Measurements from ENCODE around the gene EME2.

EME2 gene

DNA sequence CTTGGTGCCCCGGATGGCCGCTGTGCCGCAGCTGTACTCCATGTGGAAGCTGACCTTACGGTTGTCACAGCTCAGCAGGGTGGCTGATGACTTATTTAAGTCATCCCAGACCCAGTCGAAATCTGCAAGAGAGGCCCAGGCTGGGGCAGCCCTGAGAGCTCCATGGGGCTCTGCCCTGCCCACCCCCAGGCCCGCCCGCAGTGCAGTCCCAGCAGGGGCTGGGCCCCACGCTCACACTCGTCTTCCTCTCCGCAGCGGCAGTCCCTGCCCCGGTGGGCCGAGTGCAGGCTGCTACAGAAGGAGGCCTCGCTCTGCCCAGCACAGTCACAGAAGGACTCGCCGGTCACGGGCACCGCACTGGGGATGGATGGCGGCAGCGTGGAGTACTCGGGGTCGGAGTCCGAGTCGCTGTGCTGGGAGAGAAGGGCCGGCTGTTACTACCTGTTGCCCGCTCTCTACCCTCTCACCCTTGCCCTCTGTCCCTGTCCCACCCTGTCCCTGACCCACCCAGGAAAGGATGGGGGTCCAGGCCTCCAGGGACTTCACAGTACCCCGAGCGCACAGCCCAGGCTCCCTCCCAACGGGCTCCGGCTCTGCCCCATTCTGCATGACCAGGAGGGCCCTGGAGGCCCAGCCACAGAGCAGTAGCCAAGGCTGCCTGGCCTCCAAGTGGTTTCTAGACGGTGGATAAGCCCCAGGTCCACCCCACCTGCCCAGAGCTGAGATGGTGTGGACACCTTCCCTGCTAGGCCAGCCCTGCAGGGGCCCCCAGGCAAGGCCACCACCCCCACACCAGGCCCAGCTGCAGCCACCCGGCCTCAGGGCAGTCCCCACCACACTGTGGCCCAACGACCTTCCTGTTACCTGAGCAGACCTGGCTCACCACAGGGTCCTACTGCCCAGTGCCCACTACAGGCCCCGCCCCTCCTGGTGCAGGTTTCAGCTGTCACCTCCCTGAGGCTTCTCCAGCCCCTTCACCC lies 5.9 kb downstream of the EME2 start:
- DNase-seq (ENCODE audit: low read depth): peak; percentile 7

DNA sequence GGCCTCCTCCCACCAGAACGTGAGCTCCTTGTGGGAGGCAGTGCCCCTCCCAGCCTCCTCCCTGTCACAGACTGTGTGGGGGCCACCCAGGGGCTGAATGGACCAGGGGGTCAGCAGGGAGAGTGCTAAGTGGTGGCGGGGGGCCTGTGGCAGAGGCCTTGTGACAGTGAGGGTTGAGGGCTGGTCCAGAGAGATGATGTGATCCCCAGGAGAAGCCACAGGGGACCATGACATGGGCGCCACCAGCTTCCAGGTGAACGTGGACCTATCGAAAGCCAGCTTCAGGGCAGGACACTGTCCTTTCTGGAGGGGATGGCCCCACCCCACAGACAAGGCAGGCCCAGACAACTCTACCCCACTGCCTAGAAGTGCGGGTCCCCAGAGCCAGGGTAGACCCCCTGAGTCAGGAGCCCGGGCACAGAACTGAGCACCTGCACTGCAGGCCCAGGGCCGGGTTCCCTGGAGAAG lies 6.7 kb downstream of the EME2 start:
- DNase-seq (ENCODE audit: low read depth): no peak

DNA sequence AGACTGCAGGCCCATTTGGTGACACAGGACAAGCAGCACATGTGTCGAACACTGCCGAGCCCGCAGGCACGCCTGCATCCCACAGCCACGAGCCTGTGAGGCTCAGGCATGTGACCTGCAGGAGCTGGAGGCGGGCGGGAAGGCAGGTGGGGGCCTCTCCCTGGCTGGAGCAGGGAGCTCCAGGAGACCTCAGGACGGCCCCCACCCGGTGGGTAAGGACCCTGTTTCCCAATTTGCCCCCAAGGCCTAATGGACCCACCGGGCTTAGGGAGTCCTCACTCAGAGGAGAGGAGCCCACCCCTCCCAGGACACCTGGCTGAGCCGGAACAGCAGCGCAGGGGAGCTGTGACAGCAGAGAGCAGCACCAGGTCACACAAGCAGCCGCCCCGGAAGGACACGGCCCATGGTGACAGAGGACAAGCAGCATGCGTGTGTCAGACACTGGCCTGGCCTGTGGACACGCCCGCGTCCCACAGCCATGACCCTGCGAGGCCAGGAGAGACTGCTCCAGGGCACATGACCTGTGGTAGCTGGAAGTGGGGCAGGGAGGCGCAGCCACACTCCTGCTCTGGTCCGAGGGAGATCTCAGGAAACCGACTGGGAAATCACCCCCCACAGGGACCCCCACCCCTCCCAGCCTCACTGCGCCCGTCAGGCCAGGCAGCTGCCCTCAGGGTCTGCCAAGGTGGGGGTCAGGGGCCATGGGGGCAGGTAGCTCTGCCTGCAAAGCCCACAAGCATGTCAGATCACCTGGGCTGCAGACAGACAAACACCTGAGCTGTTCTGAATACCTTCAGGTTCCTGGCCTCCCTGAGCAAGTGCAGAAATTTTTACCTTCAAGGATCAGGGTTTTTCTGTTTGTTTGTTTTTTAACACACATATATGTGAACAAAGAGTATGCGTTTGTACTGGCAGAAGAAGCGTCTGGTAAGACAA lies 7.4 kb downstream of the EME2 start:
- DNase-seq (ENCODE audit: low read depth): no peak

DNA sequence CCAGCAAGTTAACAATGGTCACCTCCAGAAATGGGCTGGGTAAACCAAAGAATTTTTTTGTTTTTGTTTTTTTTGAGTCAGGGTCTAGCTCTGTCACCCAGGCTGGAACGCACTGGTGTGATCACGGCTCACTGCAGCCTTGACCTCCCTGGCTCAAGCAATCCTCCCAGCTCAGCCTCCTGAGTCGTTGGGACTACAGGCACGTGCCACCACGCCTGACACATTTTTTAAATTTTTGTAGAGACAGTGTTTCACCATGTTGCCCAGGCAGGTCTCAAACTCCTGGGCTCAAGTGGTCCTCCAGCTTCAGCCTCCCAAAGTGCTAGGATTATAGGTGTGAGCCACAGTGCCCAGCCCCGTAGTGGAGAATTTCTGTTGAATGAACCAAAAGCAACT lies 8.1 kb downstream of the EME2 start:
- DNase-seq (ENCODE audit: low read depth): no peak

DNA sequence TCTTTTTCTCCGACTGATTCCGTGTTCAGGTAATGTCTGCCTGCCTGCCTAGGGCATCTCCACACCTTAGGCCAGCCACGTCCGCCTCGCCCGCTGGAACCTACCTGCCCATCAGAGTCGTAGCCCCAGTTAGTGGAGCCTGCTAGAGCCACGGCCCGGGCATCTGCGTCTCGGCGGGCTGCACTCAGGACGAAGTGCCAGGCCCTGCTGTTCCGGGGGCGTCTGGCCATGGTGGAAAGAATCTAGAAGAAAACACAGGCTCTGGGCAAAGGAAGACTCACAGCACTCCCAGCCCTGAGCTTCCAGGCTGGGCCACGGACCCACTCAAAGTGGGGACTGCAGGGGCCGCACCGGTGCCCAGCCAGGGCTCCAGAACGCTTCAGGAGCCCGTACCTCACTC lies 8.6 kb downstream of the EME2 start:
- no peak for DNase-seq (ENCODE audit: low read depth)

DNA sequence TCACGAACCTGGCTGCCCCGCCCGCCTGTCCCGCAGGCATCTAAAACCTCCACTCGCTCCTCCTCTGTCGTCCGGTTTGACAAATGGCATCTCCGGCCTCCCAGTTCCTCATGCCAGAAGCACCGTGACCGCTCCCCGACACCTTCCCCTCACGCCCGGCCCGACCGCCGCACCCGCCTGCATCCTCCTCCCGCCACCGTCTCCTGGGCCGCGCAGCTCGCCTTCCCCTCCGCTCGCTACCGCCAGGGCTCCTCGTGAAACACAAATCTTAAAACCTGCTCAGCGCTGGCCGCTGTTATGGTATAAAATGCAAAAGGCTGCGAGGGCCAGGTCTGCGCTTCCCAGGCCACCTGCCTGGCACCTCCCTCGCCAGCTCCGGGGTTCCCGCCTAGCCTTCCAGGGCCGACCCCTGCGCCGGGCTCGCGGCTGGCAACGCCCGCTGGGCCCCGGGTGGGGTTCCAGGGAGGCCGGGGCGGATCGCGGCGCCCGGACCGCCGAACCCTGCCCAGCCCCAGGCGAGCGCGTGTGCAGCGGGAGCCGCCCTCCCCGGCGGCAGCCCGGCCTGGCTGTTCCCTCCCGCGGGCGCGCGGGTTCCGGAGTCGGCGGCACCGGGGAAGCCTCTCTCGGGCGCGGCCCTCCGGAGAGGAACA lies 9.3 kb downstream of the EME2 start:
- peak; percentile 42 for DNase-seq (ENCODE audit: low read depth)

DNA sequence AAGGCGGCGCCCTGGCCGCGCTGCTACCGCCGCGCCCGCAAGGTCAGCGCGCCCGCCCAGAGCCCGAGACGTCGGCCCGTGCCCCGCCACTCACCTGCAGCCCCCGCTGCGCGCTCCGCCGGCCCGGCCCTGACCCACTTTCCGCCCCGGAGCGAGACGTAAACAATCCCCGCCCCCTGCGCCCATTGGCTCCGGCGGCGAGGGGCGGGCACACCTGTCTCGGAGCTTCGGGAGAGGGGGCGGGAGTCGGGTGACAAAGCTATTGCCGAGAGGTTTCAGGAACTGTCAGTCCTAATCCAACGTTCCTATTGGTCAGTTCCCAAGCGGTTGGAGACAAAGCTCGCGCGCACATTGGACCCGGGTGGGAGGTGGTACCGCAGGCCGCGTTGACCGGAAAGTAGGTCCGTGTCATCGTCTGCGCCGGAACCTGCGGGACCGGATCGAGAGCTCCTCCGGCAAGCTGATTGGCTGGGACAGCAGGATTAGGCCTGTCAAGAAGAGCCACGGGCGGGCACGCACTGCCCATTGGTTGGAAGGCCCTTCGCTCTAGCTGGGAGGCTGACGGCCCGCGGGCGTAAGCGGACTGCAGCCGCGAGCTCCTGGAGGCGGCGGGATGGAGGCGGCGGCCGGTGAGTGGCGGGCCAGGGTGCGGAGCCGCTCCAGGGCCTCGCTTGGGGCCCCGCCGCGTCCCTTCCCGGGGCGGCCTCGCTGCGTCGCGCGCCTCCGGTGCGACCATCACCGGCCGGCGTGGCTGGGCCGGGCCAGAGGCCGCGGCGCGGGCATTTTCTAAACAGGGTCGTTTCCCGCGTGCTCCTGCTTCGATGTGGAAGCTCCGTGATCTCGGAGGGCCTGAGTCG lies 10.0 kb downstream of the EME2 start, which contains the start of the genes NUBP2 and SPSB3:
NUBP2 (plus strand) TSS at position 553 of the 857 bp plus-strand sequence; CDS start at position 614, 61 bp downstream.
SPSB3 (minus strand) TSS at position 164 of the 857 bp plus-strand sequence. CDS start 1,088 bp downstream, outside the sequence.
- DNase-seq (ENCODE audit: low read depth): peak; percentile 100

DNA sequence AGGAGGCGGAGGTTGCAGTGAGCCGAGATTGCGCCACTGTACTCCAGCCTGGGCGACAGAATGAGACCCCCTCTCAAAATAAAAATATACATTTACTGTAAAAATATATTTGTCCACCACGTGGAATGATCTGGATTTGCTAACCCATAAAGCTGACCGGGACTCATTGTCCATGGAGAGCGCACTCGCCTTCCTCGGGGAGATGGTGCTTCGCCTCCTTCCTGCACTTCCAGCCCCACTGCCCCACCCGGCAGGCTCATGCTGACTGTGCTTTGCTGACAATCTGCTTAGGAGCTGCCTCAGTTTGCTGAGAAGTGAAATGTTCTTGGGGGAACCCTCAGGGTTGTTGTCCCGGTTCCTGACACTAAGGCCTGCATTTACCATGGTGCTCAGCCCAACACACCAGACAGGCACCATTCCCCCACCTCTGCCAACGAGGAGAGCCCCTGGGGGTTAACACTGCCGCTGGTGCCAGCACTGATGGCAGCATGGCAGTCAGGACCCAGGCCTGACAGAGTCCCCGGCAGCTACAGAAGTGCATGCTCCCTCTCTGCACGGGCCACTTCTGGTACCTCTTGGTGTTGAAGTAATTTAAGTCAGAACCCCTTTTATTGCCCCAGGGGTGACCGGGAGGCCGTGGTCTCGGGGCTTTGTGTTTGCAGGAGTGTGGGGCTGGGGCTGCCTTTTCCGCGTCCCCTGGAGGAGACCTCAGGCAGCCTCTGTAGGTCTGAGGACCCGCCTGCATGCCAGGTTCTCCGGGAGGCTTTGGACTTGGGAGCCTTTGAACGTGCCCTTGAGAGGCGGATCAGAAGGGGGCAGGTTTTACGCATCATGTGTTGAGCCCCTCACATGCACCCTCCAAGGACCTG lies 12.6 kb downstream of the EME2 start:
- DNase-seq (ENCODE audit: low read depth): no peak

DNA sequence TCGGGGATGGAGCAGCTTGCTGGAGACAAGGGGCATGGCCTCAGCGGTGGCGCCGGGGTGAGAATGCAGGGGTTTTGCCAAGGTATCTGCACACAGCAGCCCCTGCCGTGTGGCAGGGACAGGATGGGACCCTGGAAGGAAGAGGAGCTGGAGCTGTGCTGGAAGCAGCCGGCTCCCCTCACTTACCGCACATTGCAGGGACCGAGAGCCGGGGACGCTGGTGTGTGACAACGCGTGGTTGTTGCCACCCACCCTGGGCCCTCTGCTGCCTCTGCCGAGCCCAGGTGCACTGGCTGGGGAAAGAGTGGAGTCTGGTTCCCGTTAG lies 13.2 kb downstream of the EME2 start:
- no peak for DNase-seq (ENCODE audit: low read depth)

DNA sequence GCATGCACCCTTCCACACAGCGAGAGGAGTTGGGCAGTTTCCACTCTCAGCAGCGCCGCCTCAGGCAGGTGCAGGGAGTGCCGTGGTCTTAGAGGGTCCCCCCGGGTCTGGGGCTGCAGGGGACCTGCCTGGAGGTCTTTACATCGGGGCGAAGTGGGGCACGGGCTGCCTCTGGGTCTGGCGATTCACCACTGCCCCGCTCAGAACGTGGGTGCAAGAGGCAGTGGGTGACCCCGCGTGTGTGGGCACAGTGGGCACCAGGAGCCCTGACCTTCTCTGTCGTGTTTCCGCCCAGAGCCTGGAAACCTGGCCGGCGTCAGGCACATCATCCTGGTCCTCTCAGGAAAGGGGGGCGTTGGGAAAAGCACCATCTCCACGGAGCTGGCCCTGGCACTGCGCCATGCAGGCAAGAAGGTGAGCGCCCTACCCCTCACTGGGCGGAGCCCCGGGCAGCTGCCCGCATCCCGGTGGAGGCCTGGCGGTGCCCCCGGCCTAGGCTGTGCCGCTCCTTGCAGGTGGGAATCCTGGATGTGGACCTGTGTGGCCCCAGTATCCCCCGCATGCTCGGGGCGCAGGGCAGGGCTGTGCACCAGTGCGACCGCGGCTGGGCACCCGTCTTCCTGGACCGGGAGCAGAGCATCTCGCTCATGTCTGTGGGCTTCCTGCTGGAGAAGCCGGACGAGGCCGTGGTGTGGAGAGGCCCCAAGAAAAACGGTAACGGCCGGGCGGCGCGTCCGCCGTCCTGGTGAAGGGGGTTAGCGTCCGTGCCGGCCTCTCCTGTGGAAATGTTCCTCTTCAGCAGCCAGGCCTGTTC lies 13.8 kb downstream of the EME2 start:
- DNase-seq (ENCODE audit: low read depth): no peak

DNA sequence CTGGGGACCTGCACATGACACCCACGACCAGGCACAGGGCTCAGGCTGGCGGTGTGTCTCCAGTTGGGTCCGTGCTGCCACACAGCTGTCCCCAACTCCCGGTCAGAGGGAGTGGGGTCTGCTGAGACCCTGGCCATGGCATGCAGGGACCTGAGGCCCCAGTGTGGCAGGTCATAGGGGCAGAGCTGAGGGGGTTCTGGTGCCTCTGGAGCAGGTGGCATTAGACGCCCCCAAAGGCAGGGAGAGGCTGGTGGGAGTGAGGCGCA lies 14.4 kb downstream of the EME2 start:
- no peak for DNase-seq (ENCODE audit: low read depth)

DNA sequence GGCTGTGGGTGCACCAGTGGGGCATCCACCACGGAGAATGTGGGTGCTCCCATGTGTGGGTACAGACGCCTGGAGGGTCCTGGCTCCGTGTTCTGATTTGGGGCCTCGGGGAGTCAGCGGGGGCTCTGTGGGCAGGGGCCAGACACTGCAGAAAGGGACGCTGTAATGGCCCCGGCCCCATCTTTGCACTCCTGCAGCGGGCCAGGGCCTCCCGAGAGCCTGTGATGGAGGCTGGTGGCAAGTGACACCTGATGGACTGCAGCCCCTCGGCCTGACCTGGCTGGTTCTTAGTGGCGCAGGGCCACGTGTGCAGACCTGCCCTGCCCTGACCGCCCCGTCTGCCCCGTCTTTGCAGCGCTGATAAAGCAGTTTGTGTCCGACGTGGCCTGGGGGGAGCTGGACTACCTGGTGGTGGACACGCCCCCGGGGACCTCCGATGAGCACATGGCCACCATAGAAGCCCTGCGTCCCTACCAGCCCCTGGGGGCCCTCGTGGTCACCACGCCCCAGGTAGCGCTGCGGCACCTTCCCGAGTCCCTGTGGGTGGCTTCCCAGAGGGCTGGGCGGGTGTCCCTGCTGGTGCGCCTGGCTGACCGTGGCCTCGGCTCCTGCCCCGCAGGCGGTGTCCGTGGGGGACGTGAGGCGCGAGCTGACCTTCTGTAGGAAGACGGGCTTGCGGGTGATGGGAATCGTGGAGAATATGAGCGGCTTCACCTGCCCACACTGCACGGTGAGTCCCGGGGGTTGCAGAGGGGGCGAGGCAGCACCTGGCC lies 14.9 kb downstream of the EME2 start:
- DNase-seq (ENCODE audit: low read depth): no peak

DNA sequence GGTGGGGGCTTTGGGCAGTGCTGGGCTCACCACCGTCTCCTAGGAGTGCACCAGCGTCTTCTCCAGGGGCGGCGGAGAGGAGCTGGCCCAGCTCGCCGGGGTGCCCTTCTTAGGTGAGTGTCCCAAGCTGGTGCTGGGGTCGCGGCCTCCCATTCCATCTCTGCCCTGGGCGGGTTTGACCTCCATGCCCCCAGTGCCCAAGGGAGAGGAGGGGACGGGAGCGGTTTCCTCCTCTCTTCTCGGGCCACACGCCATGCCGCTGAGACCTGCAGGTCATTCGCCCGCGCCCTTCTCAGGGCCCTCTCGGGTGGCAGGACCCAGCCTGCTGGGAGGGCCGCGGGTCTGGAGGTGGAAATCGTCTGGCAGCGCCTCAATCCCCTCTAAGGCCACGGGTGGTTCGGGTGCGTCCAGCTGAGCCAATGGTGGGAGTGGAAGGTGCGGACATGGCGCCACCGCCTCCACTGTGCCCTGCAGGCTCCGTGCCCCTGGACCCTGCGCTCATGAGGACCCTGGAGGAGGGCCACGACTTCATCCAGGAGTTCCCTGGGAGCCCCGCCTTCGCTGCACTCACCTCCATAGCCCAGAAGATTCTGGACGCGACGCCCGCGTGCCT lies 15.6 kb downstream of the EME2 start:
- no peak for DNase-seq (ENCODE audit: low read depth)

DNA sequence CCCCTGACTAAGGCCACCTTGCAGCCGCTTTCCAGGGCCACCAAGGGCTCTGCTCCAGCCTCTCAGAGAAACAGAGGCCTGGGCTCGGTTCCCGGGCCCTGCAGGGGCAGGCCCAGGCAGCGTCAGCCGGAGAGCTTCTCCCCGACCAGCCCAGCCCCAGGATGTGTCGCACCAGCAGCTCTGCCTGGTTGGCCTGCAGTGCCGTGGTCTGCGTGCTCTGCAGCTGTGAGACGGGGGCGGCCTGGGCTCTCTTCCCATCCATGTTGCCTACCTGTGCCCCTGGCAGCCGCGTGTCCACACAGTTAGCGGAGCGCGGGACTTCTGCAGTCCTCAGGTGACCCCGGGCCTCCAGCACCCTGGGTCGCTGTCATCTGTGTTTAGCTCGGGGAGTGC lies 16.1 kb downstream of the EME2 start:
- no peak for DNase-seq (ENCODE audit: low read depth)

DNA sequence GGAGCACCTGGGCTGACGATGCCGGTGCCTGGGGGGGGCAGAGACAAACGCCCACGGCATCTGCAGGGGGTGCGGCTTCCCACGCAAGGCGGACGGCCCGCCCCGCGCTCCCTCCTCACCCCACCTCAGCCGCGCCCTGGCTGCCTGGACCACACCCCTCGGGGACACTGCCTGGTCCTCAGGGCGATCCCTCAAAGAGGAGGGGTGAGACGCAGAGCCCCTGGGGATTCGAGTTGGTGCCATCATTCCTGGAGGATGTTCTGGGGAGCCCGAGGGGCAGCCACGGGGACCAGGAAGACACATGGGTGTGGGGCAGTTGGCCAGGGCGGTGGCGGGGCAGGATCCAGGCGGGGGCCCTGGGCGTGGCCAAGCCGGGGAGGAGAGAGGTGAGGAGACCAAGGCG lies 17.0 kb downstream of the EME2 start:
- DNase-seq (ENCODE audit: low read depth): no peak

DNA sequence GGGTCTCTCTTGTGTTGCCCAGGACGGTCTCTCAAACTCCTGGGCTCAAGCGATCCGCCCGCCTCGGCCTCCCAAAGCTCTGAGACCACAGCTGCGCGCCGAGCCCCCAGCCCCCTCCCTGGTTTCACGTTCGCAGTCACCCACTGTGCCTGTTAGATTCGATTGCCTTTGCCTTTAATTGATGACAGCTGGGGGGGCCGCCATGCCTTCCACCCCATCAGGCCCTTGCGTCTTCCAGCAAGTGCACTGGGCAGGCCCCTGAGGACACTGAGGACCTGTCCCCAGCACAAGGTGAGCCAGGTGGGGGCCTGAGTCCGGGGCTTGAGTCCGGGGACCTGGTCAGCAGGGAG lies 17.6 kb downstream of the EME2 start:
- no peak for DNase-seq (ENCODE audit: low read depth)

DNA sequence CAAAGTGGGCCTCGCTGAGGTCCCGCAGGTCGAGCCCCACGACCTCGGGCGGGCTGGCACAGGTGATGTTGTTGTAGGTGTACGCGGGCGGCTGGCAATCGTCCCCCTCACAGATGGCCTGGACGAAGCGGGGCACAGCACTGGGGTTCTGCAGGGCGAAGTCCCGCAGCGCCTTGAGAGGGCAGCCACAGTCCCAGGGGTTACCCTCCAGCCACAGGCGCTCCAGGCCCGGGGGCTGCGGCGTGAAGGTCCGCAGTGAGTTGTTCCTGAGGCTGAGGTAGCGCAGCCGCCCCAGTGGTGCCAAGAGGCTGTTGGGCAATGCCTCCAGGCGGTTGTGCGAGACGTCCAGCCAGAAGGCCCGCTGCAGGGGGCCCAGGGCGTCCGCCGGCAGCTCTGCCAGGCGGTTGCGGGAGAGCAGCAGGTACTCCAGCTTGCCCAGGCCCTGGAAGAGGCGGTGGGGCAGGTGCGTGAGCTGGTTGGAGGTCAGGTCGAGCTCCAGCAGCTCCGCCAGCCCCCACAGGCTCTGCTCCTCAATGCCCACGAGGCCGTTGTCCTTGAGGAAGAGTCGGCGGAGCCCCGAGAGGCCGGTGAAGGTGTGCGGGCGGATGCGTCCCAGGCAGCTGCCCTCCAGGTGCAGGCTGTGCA lies 18.1 kb downstream of the EME2 start:
- no peak for DNase-seq (ENCODE audit: low read depth)
